Activated CD8-positive, alpha-beta T cell treated with anti-CD3 and anti-CD28 coated beads for 36 hours (primary cell): ENCODE data around the gene KLHL1. TPM values are rescaled to one million over a fixed set of nuclear protein-coding genes. Genes with fewer than 3 reads are reported as not detected.

Experiments used
- ATAC-seq: fragments of 200-7000 bp; cut with Tn5 transposase; one replicate; pipeline ENCODE4 v1.10.0; 2021; ENCODE audit warnings: mild to moderate bottlenecking, moderate library complexity
- CTCF ChIA-PET: fragments of 350-600 bp; sonication (Branson Sonifier 250); formaldehyde crosslinking; loops from one replicate; lab custom pipeline; 2021; ENCODE audit warnings: antibody characterized with exemption; lab: Charles Lee
- POLR2A ChIA-PET: fragments of 350-600 bp; sonication (Branson Sonifier 250); formaldehyde crosslinking; loops from one replicate; lab custom pipeline; 2021; ENCODE audit warnings: antibody characterized with exemption; lab: Charles Lee
- DNase-seq: peaks from one replicate; pipeline ENCODE4 v3.0.0-alpha.2; 2020
- H3K27ac Mint-ChIP-seq: one replicate; pipeline ENCODE4 v1.8.0; 2021; ENCODE audit warnings: mild to moderate bottlenecking, mixed read lengths
- H3K27me3 Mint-ChIP-seq: one replicate; pipeline ENCODE4 v1.8.0; 2021; ENCODE audit warnings: mixed read lengths
- H3K36me3 Mint-ChIP-seq: one replicate; pipeline ENCODE4 v1.8.0; 2021; ENCODE audit warnings: low read depth, mixed read lengths
- H3K4me1 Mint-ChIP-seq: one replicate; pipeline ENCODE4 v1.8.0; 2021; ENCODE audit warnings: low read depth, mixed read lengths
- H3K4me3 Mint-ChIP-seq: one replicate; pipeline ENCODE4 v1.8.0; 2021; ENCODE audit warnings: mild to moderate bottlenecking, moderate library complexity, mixed read lengths
- H3K9me3 Mint-ChIP-seq: one replicate; pipeline ENCODE4 v1.8.0; 2021; ENCODE audit warnings: mixed read lengths
- intact Hi-C: fragments of 100-400 bp; cut with micrococcal nuclease; formaldehyde crosslinking; loops from one replicate; pipeline ENCODE4 v1.10.0; 2022
- total RNA-seq, 2 experiments: library from RNA; stranded (reverse); gene quantifications; one replicate each; pipeline ENCODE4 v1.2.3, GENCODE V29; 2021
- TF ChIP-seq, protein P1 (sequence below): fragments of 200-600 bp; IDR thresholded peaks from one replicate; pipeline ENCODE4 v1.8.0; 2022; ENCODE audit warnings: antibody characterized with exemption, mild to moderate bottlenecking

KLHL1 gene
- total RNA-seq, 2 experiments from 2014 or later = not detected

DNA sequence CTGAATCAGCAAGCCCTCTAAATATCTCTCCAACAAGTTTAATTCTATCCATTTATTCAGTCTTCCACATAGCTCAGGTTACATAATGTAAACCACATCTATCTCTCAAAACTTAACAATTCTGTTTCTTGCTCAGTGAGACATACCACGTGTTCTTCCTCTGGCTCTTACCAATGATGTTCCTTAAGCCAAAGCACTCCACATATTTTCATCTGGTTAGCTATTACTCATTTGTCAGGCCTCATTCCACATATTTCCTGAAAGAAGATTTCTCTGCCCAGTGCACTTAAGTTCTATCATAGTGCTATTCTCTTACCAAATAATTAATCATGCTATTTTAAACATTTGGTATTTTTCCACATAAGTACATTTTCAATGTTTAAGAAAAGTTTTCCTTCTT, 403.9 kb downstream of the KLHL1 start:
- no peak overlapping the region for H3K27ac Mint-ChIP-seq
- ATAC-seq (no peak), DNase-seq (no peak)
- no peaks in the 10 kb centered on the region for H3K4me1 Mint-ChIP-seq
- POLR2A ChIA-PET = no interaction called here
- intact Hi-C loops = no loop called here
- H3K4me3 Mint-ChIP-seq = no peak overlapping the region
- no peaks in the 10 kb centered on the region for H3K27me3 Mint-ChIP-seq
- CTCF ChIA-PET = no interaction called here
- TF ChIP-seq, protein P1, sequence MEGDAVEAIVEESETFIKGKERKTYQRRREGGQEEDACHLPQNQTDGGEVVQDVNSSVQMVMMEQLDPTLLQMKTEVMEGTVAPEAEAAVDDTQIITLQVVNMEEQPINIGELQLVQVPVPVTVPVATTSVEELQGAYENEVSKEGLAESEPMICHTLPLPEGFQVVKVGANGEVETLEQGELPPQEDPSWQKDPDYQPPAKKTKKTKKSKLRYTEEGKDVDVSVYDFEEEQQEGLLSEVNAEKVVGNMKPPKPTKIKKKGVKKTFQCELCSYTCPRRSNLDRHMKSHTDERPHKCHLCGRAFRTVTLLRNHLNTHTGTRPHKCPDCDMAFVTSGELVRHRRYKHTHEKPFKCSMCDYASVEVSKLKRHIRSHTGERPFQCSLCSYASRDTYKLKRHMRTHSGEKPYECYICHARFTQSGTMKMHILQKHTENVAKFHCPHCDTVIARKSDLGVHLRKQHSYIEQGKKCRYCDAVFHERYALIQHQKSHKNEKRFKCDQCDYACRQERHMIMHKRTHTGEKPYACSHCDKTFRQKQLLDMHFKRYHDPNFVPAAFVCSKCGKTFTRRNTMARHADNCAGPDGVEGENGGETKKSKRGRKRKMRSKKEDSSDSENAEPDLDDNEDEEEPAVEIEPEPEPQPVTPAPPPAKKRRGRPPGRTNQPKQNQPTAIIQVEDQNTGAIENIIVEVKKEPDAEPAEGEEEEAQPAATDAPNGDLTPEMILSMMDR = no peak
- H3K36me3 Mint-ChIP-seq = no peaks in the 10 kb centered on the region
- peaks cover 9% of the 10 kb centered on the region for H3K9me3 Mint-ChIP-seq

DNA sequence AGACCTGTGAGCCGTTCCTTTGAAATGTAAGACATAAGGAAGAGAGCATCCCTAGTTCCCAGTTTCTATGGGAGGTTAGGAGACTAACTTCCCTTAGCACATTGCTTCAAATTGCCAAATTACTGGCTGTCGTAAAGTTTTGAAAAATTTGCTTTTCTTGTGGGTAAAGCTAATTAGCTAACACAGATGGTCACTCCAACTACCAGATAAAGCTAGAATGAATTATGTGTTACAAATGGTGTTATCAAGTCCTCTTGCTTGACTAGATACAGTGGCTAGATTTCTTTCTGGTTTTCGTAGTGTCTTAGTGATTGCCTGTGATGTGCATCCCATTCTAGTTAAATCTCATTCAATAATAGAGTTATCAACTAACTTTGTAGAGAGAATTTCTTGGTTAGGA, 417.3 kb downstream of the KLHL1 start:
- ChIA-PET POLR2A (no interaction called here), CTCF (no interaction called here)
- no peak for ATAC-seq
- Mint-ChIP-seq H3K9me3 (peaks cover 5% of the 10 kb centered on the region), H3K27ac (no peak overlapping the region), H3K4me3 (no peak overlapping the region), H3K27me3 (no peaks in the 10 kb centered on the region), H3K4me1 (no peaks in the 10 kb centered on the region), H3K36me3 (no peaks in the 10 kb centered on the region)
- TF ChIP-seq, protein P1 = no peak
- no peak for DNase-seq
- intact Hi-C loops = no loop called here

DNA sequence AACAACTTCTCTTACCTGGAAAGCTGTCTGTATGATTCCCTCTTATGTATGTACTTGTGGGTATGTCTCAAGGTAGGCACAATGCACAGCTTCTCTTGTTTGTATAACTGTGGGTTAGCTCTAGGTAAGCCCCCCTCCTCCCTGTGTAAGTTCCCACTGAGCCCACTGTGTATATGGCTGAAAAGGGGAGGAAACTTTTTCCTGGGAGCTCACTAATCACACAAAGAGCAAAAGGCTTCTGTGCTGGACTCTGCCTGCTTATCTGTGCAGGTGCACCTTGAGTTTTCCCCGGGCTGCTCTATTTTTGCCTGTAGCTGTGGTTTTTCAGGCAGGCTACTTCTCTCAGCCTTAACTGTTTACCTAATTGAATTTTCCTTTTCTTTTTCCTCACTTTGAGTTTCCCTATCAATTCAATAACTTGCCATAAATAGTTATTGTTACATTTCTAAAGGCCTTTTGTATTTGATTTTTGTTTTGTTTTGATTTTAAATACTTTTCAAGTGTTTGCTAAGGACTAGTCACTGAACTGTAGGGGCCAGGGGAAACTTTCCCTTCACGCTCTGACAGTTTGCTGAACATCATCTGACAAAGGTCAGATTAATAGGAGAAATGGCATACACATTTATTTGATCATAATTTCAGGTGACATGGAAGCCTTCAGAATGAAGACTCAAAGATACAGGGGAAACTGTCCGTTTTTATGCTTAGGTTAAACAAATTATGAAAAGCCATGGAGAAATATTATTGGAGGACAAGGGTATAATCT, 424.1 kb downstream of the KLHL1 start:
- TF ChIP-seq, protein P1 = no peak

DNA sequence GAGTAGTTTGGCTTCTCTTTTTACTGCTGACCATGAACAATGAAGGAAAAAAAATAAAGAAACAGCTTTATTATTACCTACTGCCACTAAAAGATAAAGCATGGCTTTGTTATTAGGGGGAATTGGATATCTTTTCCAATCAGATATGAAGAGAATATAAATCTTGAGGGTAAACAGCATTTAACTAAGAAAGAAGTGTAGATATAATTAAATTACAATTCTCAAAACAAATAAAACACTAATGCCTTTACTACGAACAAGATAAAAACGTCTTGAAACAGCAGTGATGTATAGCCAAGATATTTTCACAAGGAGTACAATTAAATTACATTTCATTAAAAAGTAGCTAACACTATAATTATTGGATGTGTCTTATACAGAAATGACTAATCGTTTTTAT, 426.5 kb downstream of the KLHL1 start:
- Mint-ChIP-seq H3K9me3 (peaks cover 9% of the 10 kb centered on the region), H3K4me1 (no peaks in the 10 kb centered on the region), H3K4me3 (no peak overlapping the region), H3K36me3 (no peaks in the 10 kb centered on the region), H3K27me3 (no peaks in the 10 kb centered on the region), H3K27ac (no peak overlapping the region)
- ATAC-seq (no peak), DNase-seq (no peak)
- CTCF ChIA-PET = no interaction called here
- intact Hi-C loops = no loop called here
- TF ChIP-seq, protein P1 = no peak
- POLR2A ChIA-PET = no interaction called here

More for the DNA sequence above, 424.1 kb downstream of the KLHL1 start:
- no peaks in the 10 kb centered on the region for H3K36me3 Mint-ChIP-seq
- no peak for ATAC-seq
- intact Hi-C loops = no loop called here
- H3K9me3 Mint-ChIP-seq = peaks cover 7% of the 10 kb centered on the region
- no peaks in the 10 kb centered on the region for H3K27me3 Mint-ChIP-seq
- ChIA-PET CTCF (no interaction called here), POLR2A (no interaction called here)
- H3K27ac Mint-ChIP-seq = no peak overlapping the region
- H3K4me3 Mint-ChIP-seq = no peak overlapping the region
- H3K4me1 Mint-ChIP-seq = no peaks in the 10 kb centered on the region
- DNase-seq = no peak

DNA sequence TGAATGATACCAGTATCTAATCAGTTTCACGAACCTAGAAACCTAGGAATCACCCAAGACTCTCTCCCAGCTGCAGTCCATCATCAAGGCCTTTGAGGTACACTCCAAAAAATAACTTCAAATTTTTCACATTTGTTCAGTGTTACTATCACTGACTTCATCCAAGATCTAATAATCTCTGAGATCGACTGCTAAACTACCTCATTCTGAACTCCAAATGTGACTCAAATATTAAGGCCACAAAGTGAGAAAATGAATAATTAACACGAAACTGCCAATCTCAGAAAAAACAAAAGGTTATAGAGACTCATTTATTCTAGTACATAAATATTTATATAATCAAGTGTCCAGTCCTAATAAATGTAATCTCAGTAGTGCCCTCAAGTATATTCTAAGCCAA, 430.9 kb downstream of the KLHL1 start:
- Mint-ChIP-seq H3K36me3 (no peaks in the 10 kb centered on the region), H3K27me3 (no peaks in the 10 kb centered on the region), H3K27ac (no peak overlapping the region), H3K4me1 (no peaks in the 10 kb centered on the region), H3K4me3 (no peak overlapping the region), H3K9me3 (peaks cover 8% of the 10 kb centered on the region)
- intact Hi-C loops = no loop called here
- POLR2A ChIA-PET = no interaction called here
- DNase-seq (no peak), ATAC-seq (no peak)
- CTCF ChIA-PET = no interaction called here
- TF ChIP-seq, protein P1 = no peak
